IPS-18a (cell line): Measurements from ENCODE around the gene GLI3.

ENCODE experiments used
- H3K27ac ChIP-seq: one replicate; pipeline ENCODE4 v1.5.1; 2013; ENCODE audit warnings: low read length
- H3K27me3 ChIP-seq: one replicate; pipeline ENCODE4 v1.6.1; 2013; ENCODE audit warnings: mild to moderate bottlenecking, low read length; ENCODE audit not compliant: control insufficient read depth, insufficient read depth
- H3K36me3 ChIP-seq: one replicate; pipeline ENCODE4 v1.6.1; 2013; ENCODE audit warnings: low read depth, low read length; ENCODE audit not compliant: control insufficient read depth
- H3K4me1 ChIP-seq: one replicate; pipeline ENCODE4 v1.6.1; 2013; ENCODE audit warnings: low read depth, low read length; ENCODE audit not compliant: control insufficient read depth
- H3K4me3 ChIP-seq: one replicate; pipeline ENCODE4 v1.5.1; 2013; ENCODE audit warnings: low read length
- H3K9ac ChIP-seq: one replicate; pipeline ENCODE4 v1.6.1; 2013; ENCODE audit warnings: mild to moderate bottlenecking, low read length, moderate library complexity
- H3K9me3 ChIP-seq: one replicate; pipeline ENCODE4 v1.6.1; 2013; ENCODE audit warnings: low read depth, low read length; ENCODE audit not compliant: control insufficient read depth

Gene GLI3

GRCh38 chr7:42108803-42109528 is 128.0 kb downstream of the GLI3 start:
- Histone ChIP-seq H3K4me3 (no peak overlapping the region), H3K9me3 (no peaks in the 10 kb centered on the region), H3K36me3 (no peaks in the 10 kb centered on the region), H3K9ac (no peak overlapping the region), H3K27ac (no peak overlapping the region), H3K27me3 (no peaks in the 10 kb centered on the region), H3K4me1 (peaks cover 24% of the 10 kb centered on the region)

DNA sequence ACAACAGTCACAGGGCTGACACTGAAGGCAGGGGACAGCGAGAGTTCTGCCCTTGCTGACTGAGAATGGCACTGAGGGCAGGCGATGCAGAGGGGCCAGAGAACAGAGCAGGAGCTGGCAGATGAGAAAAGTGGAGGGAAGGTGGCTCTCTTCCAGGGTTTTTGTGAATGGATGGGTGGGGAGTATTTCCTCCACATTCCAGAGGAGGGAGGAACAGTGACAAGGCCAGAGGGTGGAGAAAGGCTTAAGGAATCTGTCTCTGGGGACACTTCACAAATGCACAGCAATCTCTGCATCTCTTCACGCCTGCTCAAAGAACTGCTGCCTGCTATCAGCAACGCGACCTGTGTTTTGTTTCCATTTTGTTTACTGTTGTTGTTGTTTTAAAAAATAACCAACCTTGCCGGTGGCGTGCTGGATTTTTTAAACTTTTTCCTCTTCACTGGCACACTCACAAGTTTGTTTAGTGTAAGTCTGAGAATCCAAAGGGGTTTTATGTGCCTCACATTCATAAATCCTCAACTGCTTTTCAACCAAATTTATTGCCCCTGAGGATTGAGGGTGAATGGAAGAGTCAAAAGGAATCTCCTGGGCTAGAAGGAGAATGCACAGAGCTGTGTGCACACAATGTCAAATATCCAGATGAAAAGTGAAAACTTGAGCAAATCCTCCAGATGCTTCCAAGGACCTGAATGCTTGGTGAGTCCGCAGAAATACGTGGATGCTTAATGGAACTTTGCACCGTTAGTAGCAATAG is 129.3 kb downstream of the GLI3 start:
- Histone ChIP-seq H3K27ac (no peak overlapping the region), H3K36me3 (no peaks in the 10 kb centered on the region), H3K9me3 (no peaks in the 10 kb centered on the region), H3K9ac (no peak overlapping the region), H3K27me3 (no peaks in the 10 kb centered on the region), H3K4me1 (peaks cover 24% of the 10 kb centered on the region), H3K4me3 (no peak overlapping the region)

- no peaks in the 10 kb centered on the region for H3K27me3 ChIP-seq
- no peak overlapping the region for H3K9ac ChIP-seq
- peaks cover 24% of the 10 kb centered on the region for H3K4me1 ChIP-seq
- H3K9me3 ChIP-seq: no peaks in the 10 kb centered on the region
- H3K27ac ChIP-seq: no peak overlapping the region
- H3K4me3 ChIP-seq: no peak overlapping the region
- no peaks in the 10 kb centered on the region for H3K36me3 ChIP-seq
Observed at GRCh38 chr7:42106562-42106961, 130.4 kb downstream of the GLI3 start.

DNA sequence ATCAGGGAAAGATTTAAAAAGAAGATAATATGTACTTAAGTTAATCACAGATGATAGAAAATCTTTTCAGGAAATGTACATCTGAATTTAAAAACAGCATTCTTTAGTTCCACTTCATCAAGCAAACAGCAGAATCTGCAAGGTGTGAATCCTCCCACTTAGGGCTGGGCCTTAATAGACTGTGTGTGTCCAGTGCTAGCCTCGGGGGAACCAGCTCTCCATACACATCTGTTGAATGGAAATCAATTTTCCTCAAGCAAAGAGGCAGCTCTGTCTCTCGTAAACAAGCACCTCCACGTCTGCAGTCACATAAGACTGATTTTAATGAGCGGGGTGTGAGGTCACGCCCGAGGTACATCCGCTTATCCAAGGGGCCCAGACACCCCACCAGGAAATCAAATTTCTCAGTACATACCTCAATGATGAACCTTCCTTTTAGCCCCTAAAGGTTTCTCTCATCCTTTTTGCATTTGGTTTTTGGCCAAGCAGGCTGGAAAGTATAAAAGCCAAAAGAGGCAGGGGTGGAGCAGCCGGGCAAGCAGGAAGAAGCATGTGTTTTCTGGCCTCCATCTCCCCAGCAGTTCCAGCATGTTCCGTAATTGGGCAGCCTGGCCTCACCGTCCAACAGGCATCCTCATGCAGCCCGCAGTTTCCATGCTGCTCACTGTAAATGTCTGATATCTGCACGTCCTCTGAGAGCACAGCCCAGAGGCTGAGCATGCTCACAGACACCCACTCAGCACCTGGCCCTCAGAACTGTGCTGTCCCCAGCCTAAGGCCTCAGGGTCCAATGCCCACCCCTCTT is 131.3 kb downstream of the GLI3 start:
- H3K27ac ChIP-seq: no peak overlapping the region
- H3K36me3 ChIP-seq: no peaks in the 10 kb centered on the region
- H3K4me3 ChIP-seq: no peak overlapping the region
- no peak overlapping the region for H3K9ac ChIP-seq
- H3K9me3 ChIP-seq: no peaks in the 10 kb centered on the region
- no peaks in the 10 kb centered on the region for H3K27me3 ChIP-seq
- peaks cover 24% of the 10 kb centered on the region for H3K4me1 ChIP-seq

DNA sequence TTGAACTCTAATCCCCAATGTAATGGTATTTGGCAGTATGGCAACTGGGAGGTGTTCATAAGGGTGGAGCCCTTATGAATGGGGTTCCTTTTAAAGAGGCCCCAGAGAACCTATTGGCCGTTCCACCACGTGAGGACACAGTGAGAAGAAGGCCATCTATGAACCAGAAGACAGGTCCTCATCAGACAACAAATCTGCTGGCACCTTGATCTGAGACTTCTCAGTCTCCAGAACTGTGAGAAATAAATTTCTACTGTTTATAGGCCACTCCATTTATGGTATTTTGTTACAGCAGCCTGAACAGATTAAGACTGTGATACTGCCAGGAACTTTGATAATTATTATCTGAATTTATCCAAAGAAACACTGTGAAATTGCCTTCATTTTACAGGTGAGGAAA is 132.3 kb downstream of the GLI3 start:
- Histone ChIP-seq H3K9me3 (no peaks in the 10 kb centered on the region), H3K4me3 (no peak overlapping the region), H3K27ac (no peak overlapping the region), H3K36me3 (no peaks in the 10 kb centered on the region), H3K4me1 (peaks cover 27% of the 10 kb centered on the region), H3K27me3 (no peaks in the 10 kb centered on the region), H3K9ac (no peak overlapping the region)

- Histone ChIP-seq H3K9ac (no peak overlapping the region), H3K4me1 (peaks cover 24% of the 10 kb centered on the region), H3K9me3 (no peaks in the 10 kb centered on the region), H3K27ac (no peak overlapping the region), H3K4me3 (no peak overlapping the region), H3K27me3 (no peaks in the 10 kb centered on the region), H3K36me3 (no peaks in the 10 kb centered on the region)
Observed at GRCh38 chr7:42104231-42104630, 132.8 kb downstream of the GLI3 start.

GRCh38 chr7:42103456-42103855 is 133.6 kb downstream of the GLI3 start:
- Histone ChIP-seq H3K9me3 (no peaks in the 10 kb centered on the region), H3K27ac (no peak overlapping the region), H3K36me3 (no peaks in the 10 kb centered on the region), H3K4me3 (no peak overlapping the region), H3K4me1 (peaks cover 16% of the 10 kb centered on the region), H3K9ac (no peak overlapping the region), H3K27me3 (no peaks in the 10 kb centered on the region)

DNA sequence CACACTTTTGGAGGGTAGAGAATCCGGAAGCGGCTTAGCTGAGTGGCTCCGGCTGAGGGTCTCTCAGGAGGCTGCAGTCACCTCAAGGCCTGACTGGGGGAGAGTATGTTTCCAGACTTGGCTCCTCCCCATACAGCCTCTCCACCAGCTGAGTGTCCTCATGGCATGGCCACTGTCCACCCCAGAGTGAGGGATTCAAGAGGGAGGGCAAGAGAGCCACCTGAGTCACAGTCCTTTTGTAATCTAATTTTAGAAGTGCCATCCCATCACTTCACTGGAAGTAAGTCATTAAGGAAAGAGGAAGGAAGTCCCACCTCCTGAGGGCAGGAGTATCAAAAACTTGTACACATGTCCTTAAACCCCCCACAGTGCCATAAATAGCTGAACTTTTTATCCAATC is 134.0 kb downstream of the GLI3 start:
- Histone ChIP-seq H3K9me3 (no peaks in the 10 kb centered on the region), H3K4me3 (no peak overlapping the region), H3K36me3 (no peaks in the 10 kb centered on the region), H3K27me3 (no peaks in the 10 kb centered on the region), H3K27ac (no peak overlapping the region), H3K4me1 (peaks cover 12% of the 10 kb centered on the region), H3K9ac (no peak overlapping the region)

GRCh38 chr7:42102301-42102700 is 134.7 kb downstream of the GLI3 start:
- Histone ChIP-seq H3K9me3 (no peaks in the 10 kb centered on the region), H3K27me3 (no peaks in the 10 kb centered on the region), H3K27ac (no peak overlapping the region), H3K36me3 (no peaks in the 10 kb centered on the region), H3K4me1 (peaks cover 5% of the 10 kb centered on the region), H3K9ac (no peak overlapping the region), H3K4me3 (no peak overlapping the region)

GRCh38 chr7:42100156-42100508 is 136.9 kb downstream of the GLI3 start:
- no peak overlapping the region for H3K4me3 ChIP-seq
- peaks cover 19% of the 10 kb centered on the region for H3K27me3 ChIP-seq
- no peak overlapping the region for H3K27ac ChIP-seq
- H3K9me3 ChIP-seq: no peaks in the 10 kb centered on the region
- H3K4me1 ChIP-seq: peaks cover 11% of the 10 kb centered on the region
- no peaks in the 10 kb centered on the region for H3K36me3 ChIP-seq
- no peak overlapping the region for H3K9ac ChIP-seq

- no peak overlapping the region for H3K27ac ChIP-seq
- H3K4me1 ChIP-seq: peaks cover 11% of the 10 kb centered on the region
Observed at GRCh38 chr7:42099470-42100155, 137.4 kb downstream of the GLI3 start.

More at GRCh38 chr7:42099470-42100155, 137.4 kb downstream of the GLI3 start:
- H3K4me3 ChIP-seq: no peak overlapping the region
- H3K27me3 ChIP-seq: peaks cover 24% of the 10 kb centered on the region
- H3K36me3 ChIP-seq: no peaks in the 10 kb centered on the region
- no peak overlapping the region for H3K9ac ChIP-seq
- H3K9me3 ChIP-seq: no peaks in the 10 kb centered on the region
